Body of pancreas (tissue), 4 donors: ENCODE measurements around the gene AGMO. TPM values are rescaled to one million over a fixed set of nuclear protein-coding genes. Genes with fewer than 3 reads are reported as not detected.

Source experiments
- ATAC-seq: fragments of 150-250 bp; one replicate; pipeline ENCODE4 v1.9.1; 2016
- DNase-seq, 4 donors: peaks; one replicate each; pipeline ENCODE4 v3.0.0-alpha.2; 2019
- H3K27ac ChIP-seq, 4 donors: fragments of 200-600 bp; sonication (generic); 1 replicate in 3 of 4; 2 replicates in 1 of 4; pipeline versions ENCODE4 v1.5.1 to v1.6.1; 2016 to 2019; ENCODE audit warnings: mild to moderate bottlenecking in 1 of 4, mixed read lengths in 1 of 4, moderate library complexity in 1 of 4
- H3K27me3 ChIP-seq, 2 donors: fragments of 200-600 bp; sonication (generic); one replicate each; pipeline ENCODE4 v1.6.0; 2016; ENCODE audit warnings: mild to moderate bottlenecking in 1 of 2
- H3K36me3 ChIP-seq, 2 donors: fragments of 200-600 bp; sonication (generic); replicated peaks in 1 of 2; 2 replicates each; pipeline ENCODE4 v1.5.1; 2016; ENCODE audit warnings: low read depth in 2 of 2; ENCODE audit not compliant: insufficient read depth in 1 of 2
- H3K4me1 ChIP-seq: fragments of 200-600 bp; sonication (generic); one replicate; pipeline ENCODE4 v1.6.0; 2016
- H3K4me3 ChIP-seq, 2 donors: fragments of 200-600 bp; sonication (generic); 1 replicate in 1 of 2; 2 replicates in 1 of 2; pipeline ENCODE4 v1.5.1; 2016 to 2019
- H3K9me3 ChIP-seq, 3 donors: fragments of 200-600 bp; sonication (generic); 1 replicate in 2 of 3; 2 replicates in 1 of 3; pipeline ENCODE4 v1.5.1; 2016
- POLR2A ChIP-seq, 3 donors: fragments of 450-650 bp; IDR thresholded peaks; one replicate each; pipeline ENCODE4 v1.6.1; 2016; ENCODE audit warnings: antibody characterized with exemption in 3 of 3, mild to moderate bottlenecking in 2 of 3
- whole genome bisulfite sequencing, 2 donors: methylation state at CpG; one replicate each; pipeline ENCODE4 v1.1.5; 2017; 5-methylcytosine and 5-hydroxymethylcytosine counted together
- intact Hi-C: fragments of 100-400 bp; cut with DNase I; formaldehyde crosslinking; loops from one replicate; pipeline ENCODE4 v1.15.1; 2023
- total RNA-seq, 2 donors: library from RNA; depleted of rRNA; stranded (reverse); fragments of >200 nt; gene quantifications; one replicate each; pipeline ENCODE4 v1.1.0, GENCODE V29; 2016
- TF ChIP-seq, protein P1 (sequence below), 7 experiments: fragments of 450-650 bp in 4 of 7; fragments of 200-600 bp in 3 of 7; sonication (generic) in 3 of 7; IDR thresholded peaks; one replicate each; pipeline ENCODE4 v1.5.1; 2016 to 2019; ENCODE audit warnings: antibody characterized with exemption in 7 of 7

Gene AGMO
- total RNA-seq, 2 donors from 2014 or later = 0.52 TPM; not detected in 1

GRCh38 chr7:15604166-15604565 lies 42.4 kb upstream of the AGMO start:
- intact Hi-C loops = no loop called here
- ATAC-seq (no peak), DNase-seq (no peak)
- 80 to 98% methylated on average over 1 of the region's 1 CpG for WGBS, 2 donors
- H3K36me3 ChIP-seq = no peaks in the 10 kb centered on the region
- no peak overlapping the region for H3K27ac ChIP-seq
- no peaks in the 10 kb centered on the region for H3K4me1 ChIP-seq
- no peaks in the 10 kb centered on the region for H3K9me3 ChIP-seq
- TF ChIP-seq POLR2A (IDR thresholded peaks at IDR 0.05) = no peak
- TF ChIP-seq, protein P1, sequence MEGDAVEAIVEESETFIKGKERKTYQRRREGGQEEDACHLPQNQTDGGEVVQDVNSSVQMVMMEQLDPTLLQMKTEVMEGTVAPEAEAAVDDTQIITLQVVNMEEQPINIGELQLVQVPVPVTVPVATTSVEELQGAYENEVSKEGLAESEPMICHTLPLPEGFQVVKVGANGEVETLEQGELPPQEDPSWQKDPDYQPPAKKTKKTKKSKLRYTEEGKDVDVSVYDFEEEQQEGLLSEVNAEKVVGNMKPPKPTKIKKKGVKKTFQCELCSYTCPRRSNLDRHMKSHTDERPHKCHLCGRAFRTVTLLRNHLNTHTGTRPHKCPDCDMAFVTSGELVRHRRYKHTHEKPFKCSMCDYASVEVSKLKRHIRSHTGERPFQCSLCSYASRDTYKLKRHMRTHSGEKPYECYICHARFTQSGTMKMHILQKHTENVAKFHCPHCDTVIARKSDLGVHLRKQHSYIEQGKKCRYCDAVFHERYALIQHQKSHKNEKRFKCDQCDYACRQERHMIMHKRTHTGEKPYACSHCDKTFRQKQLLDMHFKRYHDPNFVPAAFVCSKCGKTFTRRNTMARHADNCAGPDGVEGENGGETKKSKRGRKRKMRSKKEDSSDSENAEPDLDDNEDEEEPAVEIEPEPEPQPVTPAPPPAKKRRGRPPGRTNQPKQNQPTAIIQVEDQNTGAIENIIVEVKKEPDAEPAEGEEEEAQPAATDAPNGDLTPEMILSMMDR (IDR thresholded peaks at IDR 0.05) = no peak
- H3K4me3 ChIP-seq = no peak overlapping the region
- no peaks in the 10 kb centered on the region for H3K27me3 ChIP-seq

DNA sequence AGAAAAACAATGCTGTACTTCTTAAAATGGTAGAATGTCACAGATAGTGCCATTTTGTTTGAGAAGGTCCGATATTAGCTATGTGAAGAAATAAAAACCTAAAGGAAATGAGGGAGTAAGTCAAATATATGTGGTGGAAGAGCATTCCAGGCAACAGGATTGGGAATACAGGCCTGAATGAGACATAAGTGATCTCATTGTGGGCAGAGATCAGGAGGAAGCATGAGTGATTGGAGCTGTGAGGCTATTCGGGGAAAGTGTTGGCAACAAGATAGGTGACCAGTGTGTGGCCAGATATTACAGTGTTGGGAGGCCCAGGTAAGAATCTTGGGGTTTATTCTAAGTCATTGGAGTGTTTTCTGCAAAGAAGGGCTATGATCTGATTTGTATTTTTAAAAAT lies 41.3 kb upstream of the AGMO start:
- DNase-seq = no peak
- H3K27ac ChIP-seq = no peak overlapping the region
- intact Hi-C loops = no loop called here
- H3K4me1 ChIP-seq = no peaks in the 10 kb centered on the region
- no peaks in the 10 kb centered on the region for H3K36me3 ChIP-seq
- H3K9me3 ChIP-seq = no peaks in the 10 kb centered on the region
- no peak for ATAC-seq
- no peak for TF ChIP-seq POLR2A (IDR thresholded peaks at IDR 0.05)
- TF ChIP-seq, protein P1 (IDR thresholded peaks at IDR 0.05) = no peak
- no peaks in the 10 kb centered on the region for H3K27me3 ChIP-seq
- 31 to 74% methylated on average over 2 of the region's 2 CpGs for WGBS, 2 donors
- no peak overlapping the region for H3K4me3 ChIP-seq

DNA sequence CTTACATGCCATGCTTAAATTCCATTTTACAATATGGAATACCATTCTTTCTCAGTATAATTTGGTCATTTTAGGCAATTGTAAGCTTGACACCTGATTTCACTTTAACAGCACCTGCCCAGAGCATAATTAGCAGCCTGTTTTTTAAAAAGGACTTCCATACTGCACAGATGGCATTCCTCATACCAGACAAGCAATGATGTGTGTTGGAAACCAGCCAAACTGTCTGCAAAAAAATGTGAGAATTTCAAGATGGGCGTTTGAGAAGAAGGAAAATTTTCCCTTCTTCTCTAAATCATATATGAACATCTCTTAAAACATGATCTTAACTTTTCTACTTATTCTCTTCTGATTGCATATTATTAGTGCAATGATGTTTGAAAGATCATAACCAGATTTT lies 40.4 kb upstream of the AGMO start:
- intact Hi-C loops = no loop called here
- ATAC-seq (no peak), DNase-seq (no peak)
- H3K27me3 ChIP-seq = no peaks in the 10 kb centered on the region
- no peaks in the 10 kb centered on the region for H3K4me1 ChIP-seq
- no peak overlapping the region for H3K4me3 ChIP-seq
- H3K27ac ChIP-seq = no peak overlapping the region
- no peaks in the 10 kb centered on the region for H3K9me3 ChIP-seq
- no peaks in the 10 kb centered on the region for H3K36me3 ChIP-seq
- TF ChIP-seq, protein P1 (IDR thresholded peaks at IDR 0.05) = no peak
- no peak for TF ChIP-seq POLR2A (IDR thresholded peaks at IDR 0.05)
- WGBS, 2 donors = 14 to 17% methylated on average over 1 of the region's 1 CpG

- H3K27ac ChIP-seq = no peak overlapping the region
- intact Hi-C loops = no loop called here
- H3K4me3 ChIP-seq = no peak overlapping the region
- H3K4me1 ChIP-seq = no peaks in the 10 kb centered on the region
- no peaks in the 10 kb centered on the region for H3K27me3 ChIP-seq
- TF ChIP-seq, protein P1 (IDR thresholded peaks at IDR 0.05) = no peak
- TF ChIP-seq POLR2A (IDR thresholded peaks at IDR 0.05) = no peak
- ATAC-seq = no peak
- H3K36me3 ChIP-seq = no peaks in the 10 kb centered on the region
- DNase-seq = no peak
- H3K9me3 ChIP-seq = no peaks in the 10 kb centered on the region
- 54 to 63% methylated on average over 1 of the region's 1 CpG for WGBS, 2 donors
Measured at GRCh38 chr7:15601175-15601574, 39.4 kb upstream of the AGMO start.

DNA sequence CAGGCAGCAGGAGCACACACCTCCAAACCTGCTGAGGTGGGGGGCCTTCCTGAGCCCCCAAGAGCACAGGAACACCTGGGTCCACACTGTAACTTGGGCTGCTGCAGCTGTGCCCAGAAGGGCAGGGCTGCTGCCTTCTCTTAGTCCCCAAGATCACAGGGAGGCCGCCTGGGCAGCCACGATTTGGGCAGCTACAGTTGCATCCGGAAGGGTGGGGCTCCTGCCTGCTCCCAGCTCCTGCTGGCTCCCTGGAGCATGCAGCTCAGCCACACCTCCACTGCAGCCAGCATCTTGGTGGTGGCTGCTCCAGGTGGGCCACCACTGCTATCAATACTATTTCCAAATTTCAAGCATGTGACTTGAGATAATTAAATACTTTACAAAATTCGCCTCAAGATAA lies 38.5 kb upstream of the AGMO start:
- H3K9me3 ChIP-seq = no peaks in the 10 kb centered on the region
- no peak for DNase-seq
- WGBS, 2 donors = 53 to 77% methylated on average over 1 to 4 of the region's 4 CpGs
- no peak for ATAC-seq
- H3K27ac ChIP-seq = no peak overlapping the region
- intact Hi-C loops = no loop called here
- no peaks in the 10 kb centered on the region for H3K4me1 ChIP-seq
- H3K27me3 ChIP-seq = no peaks in the 10 kb centered on the region
- TF ChIP-seq POLR2A (IDR thresholded peaks at IDR 0.05) = no peak
- TF ChIP-seq, protein P1 (IDR thresholded peaks at IDR 0.05) = no peak
- no peaks in the 10 kb centered on the region for H3K36me3 ChIP-seq
- no peak overlapping the region for H3K4me3 ChIP-seq
